CD4-positive, alpha-beta T cell treated with Interferon gamma for 1 hour (primary cell): ENCODE measurements around the gene OCA2.
"Not testable (repeated sequence)": the region's sequence is repeated elsewhere in the genome, so short reads cannot be mapped to it uniquely, and the experiment has no call there.

Experiments used
- DNase-seq: peaks from one replicate; pipeline ENCODE4 v3.0.0-alpha.2; 2020

Gene OCA2

DNA sequence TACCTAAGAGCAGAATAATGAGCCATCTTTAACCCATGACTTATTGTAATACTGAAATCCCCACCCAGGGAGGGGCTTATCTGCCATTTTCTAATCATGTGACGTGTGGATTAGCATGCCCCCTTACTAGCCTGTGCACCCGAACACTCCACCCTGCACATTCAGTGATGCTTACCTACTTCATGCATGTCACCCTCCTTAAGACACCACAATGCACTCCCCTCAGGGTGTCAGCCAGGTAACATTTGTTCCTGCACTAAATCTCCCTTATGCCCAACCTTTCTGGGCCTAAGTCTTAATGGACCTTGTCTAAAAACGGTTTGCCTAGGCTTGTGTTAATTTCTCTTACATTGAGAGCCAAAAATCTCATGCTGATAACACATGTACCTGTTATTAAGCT lies 336.6 kb downstream of the OCA2 start:
- DNase-seq, result no peak

DNA sequence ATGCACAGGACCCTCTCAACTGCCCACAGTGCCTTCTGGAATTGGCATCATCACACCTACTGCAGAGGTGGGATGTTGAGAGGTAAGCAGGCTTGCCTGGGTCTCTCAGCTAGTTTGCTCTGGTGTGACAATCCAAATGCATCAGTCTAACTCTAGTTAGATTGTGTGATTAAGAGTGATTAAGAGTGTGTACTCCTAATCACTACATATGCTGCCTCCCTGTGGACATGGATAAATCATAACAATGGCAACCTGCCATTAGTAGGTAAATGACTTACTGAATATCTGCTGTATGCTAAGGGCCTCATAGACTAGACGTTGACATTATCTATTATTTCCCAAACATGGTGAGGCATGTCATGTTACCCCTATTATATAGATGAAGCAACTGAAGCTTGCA lies 342.1 kb downstream of the OCA2 start:
- DNase-seq, result no peak

DNA sequence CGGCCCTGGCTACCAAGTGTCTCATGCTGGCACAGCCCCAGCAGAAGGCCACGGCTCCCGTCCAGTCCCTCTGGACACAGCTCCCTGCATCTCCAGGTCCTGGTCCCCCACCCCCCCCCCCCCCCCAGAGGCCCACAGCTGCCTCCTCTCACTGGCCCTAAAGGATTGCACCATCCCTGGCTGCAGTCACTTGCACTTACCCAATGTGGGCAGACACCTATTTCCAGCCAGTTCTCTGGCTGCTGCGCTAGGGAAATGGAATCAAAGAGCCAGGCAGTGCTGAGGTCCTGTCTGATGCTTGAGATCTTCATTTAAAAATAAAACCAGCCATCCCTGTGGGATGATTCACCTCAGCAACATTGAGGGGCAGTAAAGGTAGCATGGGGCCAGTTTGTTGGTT lies 346.4 kb downstream of the OCA2 start:
- no peak for DNase-seq

DNA sequence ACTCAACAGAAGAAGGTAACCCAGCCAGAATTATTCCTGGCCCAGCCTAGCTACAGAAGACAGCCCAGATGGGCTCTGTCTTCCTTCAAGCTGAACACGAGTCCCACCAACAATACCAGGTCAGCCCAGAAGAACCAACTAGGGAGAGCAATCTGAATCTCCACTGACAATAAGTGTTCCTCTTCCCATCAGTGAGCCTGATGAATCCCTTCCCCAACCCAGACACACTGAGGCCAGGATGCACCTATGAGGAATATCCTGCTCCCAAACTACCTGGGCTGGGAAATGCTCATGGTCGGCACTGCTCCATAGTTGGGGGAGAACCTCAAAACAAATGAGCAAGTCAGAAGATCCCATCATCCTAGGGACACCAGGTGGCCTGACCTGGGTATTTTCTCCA lies 351.1 kb downstream of the OCA2 start:
- no peak for DNase-seq

DNA sequence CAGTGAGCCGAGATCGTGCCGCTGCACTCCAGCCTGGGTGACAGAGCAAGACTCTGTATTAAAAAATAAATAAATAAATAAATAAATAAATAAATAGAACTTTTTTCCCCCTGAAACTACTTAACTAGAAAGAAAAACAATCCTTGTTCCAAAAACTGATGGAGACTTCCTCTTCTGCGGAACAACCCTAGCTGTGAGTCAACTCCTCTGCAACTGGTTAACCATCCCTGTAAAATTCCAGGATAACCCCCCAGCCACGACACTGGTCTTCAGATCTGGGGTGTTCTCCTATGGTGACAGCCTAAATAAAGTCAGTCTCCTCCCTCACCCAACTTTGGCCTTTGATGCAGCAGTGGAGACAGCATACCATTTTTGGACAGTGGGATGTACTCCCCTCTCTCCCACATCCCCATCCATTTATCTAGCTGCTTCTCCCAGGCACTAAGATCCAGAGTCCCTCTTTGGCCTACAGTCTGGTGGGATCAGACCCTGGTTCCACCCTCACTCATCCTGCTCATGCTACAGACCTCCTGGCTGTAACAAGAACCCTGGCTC lies 352.6 kb downstream of the OCA2 start:
- DNase-seq, result no peak

DNA sequence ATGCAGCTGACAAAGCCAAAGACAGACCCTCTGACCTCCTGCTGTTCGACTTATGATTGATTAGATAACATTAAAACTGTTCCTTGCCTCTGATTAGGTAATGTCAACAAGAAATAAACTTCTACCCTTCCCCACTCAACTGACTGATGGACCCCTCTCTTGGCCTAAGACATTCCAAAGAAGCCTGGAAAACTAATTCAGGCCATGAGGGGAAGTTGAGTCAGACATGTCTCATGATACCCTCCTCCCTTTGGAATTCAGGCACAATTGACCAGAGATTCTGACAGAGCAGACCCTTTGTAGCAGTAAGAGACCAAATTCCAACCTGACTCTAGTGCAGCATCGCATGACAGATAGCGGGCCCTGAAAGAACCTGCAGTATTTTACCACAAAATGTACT lies 354.5 kb downstream of the OCA2 start:
- no peak for DNase-seq

DNA sequence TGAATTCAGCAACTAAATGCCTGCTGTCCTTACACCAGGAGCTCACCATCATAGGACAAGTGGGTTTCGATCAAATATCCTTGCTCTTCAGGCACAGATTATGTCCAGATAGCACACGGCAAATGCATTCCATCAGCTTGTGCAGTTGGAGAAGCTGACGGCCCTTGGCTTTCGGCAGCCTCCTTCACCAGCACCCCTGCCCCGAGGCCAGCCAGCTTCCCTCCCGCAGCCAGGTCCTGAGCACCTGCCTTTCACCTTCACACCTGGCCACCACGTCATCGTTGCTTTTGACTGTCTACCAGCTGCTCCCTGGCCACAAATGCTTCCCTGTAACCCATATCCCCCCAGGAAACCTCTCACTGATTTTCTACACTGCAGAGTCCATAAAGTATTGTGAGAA lies 355.5 kb downstream of the OCA2 start:
- DNase-seq, result no peak

DNA sequence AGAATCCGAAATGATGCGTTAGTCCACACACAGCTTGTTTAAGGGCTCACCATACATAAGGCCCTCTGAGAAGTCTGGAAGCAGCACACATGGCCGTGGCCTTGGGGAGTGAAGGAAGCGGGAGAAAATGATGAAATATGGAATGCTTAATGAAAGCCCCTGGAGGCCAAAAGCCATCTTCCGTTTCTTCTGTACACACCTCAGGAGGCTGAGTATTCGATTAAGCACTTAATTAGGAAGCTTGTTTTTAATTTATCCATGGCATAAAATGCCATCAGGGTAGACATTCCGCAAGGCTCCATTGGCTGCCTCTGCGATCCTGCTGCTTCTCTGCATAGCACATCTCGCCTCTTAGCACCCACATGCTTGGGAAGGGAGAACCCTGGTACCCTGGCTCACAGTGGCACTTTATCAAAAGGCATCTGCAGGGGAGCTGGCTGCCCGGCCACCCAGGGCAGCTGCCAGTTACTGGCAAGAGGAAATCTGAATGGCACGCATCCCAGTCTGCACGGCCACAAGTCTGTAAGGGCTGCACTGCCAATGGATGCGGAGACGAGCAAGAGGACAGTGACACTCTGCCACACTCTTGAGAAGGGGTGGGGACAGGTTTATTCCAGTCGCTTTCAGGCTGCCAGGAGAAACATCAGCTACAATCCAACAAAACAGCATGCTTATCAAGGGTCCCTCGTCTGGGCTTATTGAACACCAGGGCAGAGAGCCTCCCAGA lies 356.2 kb downstream of the OCA2 start:
- no peak for DNase-seq

DNA sequence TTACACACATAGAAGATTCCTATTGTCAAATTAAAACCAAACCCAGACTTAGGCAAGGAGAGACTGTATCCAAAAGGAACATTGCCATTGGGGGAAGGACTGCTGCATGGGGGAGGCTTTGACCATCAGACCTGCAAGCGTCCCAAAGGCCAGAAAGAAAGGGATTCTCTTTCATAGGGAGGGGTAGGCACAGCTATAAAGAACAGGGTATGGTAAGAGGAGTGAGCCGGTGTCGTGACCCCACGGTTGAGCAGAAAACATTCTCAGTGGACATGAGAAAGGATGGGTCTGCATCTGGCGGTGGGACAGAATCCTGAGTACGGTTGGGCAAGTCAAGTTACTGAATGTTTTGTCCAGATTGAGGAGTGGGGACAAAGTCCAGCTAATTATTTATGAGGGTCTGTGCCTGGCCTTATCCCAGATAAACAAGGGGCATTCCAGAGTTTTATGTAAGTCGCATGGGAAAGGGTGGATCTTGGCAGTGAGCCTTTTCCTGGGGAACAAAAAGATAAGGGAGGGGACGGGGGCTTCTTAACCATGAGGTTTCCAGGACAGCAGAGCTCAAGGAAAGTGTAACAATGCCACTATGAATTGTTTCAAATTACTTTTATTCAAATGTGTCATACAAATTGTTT lies 357.8 kb downstream of the OCA2 start:
- DNase-seq, result no peak

DNA sequence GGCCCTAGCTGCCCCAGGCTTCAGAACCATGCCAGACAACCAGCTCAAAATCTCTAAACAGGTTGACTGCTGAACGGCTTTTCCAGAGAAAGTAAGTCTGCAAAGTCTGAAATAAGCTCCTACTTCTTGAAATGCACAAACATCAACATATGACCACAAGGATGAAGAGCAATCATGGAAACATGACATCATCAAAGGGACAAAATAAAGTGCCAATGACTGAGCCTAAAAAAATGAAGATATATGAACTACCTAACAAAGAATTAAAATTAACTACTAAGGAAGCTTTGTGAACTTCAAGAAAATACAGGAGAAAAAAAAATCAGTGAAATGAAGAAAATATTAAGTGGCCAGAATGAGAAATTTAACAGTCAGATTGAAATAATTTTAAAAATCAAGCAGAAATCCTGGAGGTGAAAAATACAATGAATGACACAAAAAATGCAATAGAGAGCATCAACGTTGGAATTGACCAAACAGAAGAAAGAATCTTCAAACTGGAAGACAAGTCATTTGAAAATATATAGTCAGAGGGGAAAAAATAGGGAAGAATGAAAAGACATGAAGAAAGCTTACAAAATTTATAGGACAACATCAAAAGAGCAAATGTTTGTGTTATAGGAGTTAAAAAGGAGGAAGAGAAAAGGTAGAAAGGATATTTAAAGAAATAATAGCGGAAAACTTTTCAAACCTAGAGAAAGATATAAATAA lies 364.2 kb downstream of the OCA2 start:
- DNase-seq, result no peak

DNA sequence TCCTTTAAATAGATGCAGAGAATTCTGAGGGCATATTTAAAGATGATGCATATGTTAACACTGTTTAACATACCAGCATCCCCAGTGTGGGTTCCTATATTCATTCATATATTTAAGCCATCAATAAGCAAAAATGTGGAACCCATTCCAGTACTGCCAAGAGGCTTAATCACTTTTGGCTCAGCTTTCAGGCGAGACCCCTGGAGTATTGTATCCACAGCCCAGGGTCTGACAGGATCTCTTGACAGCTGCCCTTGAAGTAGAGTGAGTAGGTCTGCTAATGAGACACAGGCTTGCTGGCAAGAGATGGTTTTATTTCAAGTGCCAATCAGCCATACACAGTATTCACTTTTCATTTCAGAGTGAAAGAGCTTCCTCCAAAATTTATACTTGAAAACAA lies 367.3 kb downstream of the OCA2 start:
- no peak for DNase-seq

DNA sequence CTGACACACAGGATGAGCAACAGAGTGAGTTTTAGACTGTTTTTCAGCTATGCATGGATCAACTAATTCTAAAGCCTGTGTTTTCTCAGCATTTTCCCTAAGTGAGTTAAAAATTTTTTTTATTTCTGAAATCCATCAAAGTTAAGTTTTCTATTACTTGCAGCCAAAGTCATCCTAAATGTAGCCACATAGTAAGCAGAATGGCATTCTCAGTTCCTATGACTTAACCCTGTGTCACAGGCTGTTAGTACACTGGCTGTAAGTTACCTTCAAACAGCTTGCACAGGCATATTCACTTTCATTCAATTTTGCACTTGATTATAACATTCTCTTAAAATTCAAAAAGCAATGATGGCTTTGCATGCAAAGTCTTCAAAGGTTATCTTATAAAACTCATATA lies 368.2 kb downstream of the OCA2 start:
- no peak for DNase-seq

DNA sequence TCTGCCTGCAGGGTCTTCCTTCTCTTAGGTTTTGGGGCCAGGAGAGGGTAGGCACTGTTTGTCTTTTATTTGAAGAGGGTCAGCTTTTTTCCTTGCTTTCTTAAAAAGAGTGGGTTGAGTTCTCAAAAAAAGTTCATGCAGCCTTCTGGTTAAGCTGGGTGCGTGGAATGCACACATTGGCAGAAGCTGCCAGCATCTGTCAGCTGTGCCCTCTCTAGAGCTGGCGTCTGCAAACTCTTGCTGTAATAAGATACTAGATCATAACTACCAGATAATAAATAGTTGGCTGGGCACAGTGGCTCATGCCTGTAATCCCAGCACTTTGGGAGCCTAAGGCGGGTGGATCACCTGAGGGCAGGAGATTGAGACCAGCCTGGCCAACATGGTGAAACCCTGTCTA lies 373.4 kb downstream of the OCA2 start:
- no peak for DNase-seq

DNA sequence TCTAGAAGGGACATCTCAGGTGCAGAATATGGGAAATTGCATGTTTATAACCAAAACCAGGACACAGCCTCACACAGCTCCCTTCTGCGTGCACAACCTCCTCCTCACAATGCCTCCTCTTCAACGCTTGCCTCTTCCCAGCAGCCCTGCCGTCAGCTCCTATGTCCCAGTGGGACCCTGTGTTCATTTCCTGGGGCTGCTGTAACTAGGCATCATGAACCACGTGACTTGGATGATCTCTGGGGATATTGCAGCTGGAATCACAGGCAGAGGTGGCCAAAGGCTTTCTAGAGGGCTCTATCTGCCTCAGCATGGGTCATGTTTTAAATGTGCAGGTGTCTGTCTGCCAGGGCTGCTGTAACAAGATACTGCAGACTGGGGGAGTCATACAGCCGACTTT lies 375.3 kb downstream of the OCA2 start:
- DNase-seq, result no peak

DNA sequence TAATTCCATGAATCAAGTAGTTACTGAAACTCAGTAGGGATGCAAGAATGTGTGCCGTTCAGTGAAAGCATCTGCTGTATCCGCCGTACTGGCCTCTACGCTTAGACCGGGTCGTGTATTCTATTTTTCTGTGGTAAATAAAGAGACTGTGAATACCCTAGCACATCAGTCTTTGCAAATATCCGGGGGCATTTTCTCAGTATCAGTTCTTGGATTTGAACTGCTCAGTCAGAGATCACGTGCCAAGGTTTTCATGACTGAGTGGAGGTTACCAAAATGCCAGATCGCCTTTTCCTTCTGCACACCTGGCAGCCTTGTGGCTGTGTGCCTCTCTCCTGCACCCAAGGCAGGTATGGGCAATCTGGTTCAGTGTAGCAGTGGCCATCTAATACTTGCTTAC lies 377.0 kb downstream of the OCA2 start:
- DNase-seq, result no peak

DNA sequence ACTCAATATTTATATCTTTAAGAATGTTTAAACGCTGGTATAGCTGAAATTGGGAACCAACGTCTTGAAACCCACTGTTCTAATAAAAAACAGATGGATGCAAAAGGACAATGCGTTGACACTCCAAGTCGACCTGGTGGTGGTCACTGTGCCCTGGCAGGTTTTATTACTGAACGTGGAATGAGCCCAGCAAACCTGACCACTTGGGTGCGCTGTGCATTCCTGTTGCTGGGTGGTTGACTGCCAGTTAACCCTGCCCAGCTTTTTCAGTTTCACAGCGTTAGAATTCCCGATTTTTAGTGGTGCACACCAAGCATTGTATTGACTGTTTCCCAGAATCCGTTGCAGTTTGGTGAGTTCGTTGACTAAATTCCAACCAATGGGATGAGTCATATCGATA lies 384.4 kb downstream of the OCA2 start:
- DNase-seq, result no peak

DNA sequence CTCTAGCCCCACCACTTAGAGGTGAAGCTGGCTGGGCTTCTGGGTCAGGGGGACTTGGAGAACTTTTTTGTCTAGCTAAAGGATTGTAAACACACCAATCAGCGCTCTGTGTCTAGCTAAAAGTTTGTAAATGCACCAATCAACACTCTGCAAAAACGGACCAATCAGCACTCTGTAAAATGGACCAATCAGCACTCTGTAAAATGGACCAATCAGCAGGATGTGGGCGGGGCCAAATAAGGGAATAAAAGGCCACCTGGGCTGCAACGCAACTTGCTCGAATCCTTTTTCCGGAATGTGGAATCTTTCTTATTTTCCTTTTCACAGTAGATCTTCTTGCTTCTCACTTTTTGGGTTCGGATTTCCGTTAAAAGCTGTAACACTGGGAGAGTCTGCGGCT lies 385.3 kb downstream of the OCA2 start:
- not testable (repeated sequence) for DNase-seq

DNA sequence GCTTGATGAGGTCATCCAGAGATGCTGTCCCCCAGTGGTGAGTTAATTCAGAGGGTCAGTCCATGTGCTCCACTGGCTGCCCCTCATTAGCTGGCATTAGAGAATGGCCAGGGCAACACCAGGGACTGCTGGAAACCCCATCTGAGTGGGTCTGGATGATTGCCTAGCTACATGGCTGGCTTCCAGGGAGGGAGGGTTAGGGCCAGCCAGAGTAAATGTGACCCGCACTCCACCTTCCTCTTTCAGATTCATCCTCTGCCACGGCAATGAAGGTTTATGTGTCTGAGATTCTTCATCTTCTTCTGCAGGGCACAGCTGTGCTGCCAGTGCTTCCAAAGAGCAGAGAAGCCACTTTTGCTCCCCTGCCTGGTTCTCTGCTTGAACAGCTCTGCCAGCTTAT lies 391.9 kb downstream of the OCA2 start:
- no peak for DNase-seq

DNA sequence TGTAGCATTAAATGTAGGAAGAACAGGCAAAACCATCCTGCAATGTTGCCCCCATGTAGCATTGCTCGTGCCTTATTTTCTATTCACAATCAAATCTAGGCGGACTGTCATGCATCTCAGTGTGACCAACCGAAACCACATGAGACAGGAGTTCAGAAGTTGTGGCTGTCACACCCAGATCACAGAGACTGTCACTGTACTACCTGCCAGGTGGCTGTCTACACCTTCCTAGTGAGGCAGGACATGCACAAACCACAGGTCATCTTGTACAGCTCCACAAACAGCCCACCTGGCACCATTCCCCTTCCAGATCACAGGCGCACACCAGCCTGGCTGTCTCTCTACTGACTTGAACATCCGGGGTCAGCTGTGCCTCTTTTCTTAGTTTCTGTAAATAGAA lies 392.8 kb downstream of the OCA2 start:
- no peak for DNase-seq

DNA sequence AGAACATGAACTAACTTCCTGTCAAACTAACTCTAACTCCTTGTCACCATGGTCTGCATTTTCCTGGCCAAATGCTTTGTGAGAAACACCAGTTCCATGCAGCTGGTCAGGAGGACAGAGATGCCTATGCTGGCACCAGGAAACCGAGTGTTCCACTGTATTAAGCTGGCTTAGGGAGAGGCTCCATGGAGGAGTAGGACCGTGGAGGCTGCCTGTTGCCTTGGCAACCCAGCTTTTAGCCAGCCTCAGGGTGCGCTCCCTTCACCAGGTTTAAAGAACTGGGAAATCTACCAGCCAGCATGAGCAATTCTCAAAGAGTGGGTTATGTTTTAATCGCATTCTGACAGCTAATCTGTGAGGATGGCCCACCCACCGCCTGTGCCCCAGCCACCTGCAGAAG lies 394.1 kb downstream of the OCA2 start:
- no peak for DNase-seq
